Chondrocyte (in vitro differentiated cells): ENCODE results near the gene RBPJ. TPM values are rescaled to one million over a fixed set of nuclear protein-coding genes. Genes with fewer than 3 reads are reported as not detected.
A peak's percentile ranks its signal among the peaks of the same experiment; 100 is the strongest.

Experiments
- DNase-seq: peaks from one replicate; pipeline ENCODE4 v3.0.0; 2021; ENCODE audit warnings: mixed read lengths, low spot score
- H3K27ac Mint-ChIP-seq: one replicate; pipeline ENCODE4 v1.8.0; 2021; ENCODE audit warnings: mild to moderate bottlenecking, moderate library complexity, mixed read lengths; ENCODE audit not compliant: unreplicated experiment
- H3K27me3 Mint-ChIP-seq: 2 replicates; pipeline ENCODE4 v1.8.0; 2021; ENCODE audit warnings: low read depth, mixed read lengths
- H3K36me3 Mint-ChIP-seq: 2 replicates; pipeline ENCODE4 v1.8.0; 2021; ENCODE audit warnings: low read depth, mixed read lengths
- H3K4me1 Mint-ChIP-seq: 2 replicates; pipeline ENCODE4 v1.8.0; 2021; ENCODE audit warnings: low read depth, mild to moderate bottlenecking, mixed read lengths
- H3K4me3 Mint-ChIP-seq: one replicate; pipeline ENCODE4 v1.8.0; 2021; ENCODE audit warnings: mild to moderate bottlenecking, moderate library complexity, mixed read lengths; ENCODE audit not compliant: unreplicated experiment
- H3K9me3 Mint-ChIP-seq: 2 replicates; pipeline ENCODE4 v1.8.0; 2021; ENCODE audit warnings: low read depth, mixed read lengths
- total RNA-seq: library from RNA; stranded (reverse); gene quantifications from 3 replicates; pipeline ENCODE4 v1.2.1, GENCODE V29; 2021
- TF ChIP-seq, protein P1 (sequence below): fragments of 200-600 bp; sonication (generic); IDR thresholded peaks from 2 replicates; pipeline ENCODE4 v1.5.0; 2021; ENCODE audit warnings: antibody characterized with exemption, mild to moderate bottlenecking, moderate library complexity

The RBPJ gene
- total RNA-seq, 1 donor from 2014 or later, result 58.5 TPM

GRCh38 chr4:26451597-26451996 is 130.8 kb downstream of the RBPJ start:
- no peaks in the 10 kb centered on the region for H3K27me3 Mint-ChIP-seq
- DNase-seq, result no peak
- peaks cover 7% of the 10 kb centered on the region for H3K9me3 Mint-ChIP-seq
- H3K4me3 Mint-ChIP-seq, result no peak overlapping the region
- no peaks in the 10 kb centered on the region for H3K36me3 Mint-ChIP-seq
- no peak overlapping the region for H3K27ac Mint-ChIP-seq
- TF ChIP-seq, protein P1, sequence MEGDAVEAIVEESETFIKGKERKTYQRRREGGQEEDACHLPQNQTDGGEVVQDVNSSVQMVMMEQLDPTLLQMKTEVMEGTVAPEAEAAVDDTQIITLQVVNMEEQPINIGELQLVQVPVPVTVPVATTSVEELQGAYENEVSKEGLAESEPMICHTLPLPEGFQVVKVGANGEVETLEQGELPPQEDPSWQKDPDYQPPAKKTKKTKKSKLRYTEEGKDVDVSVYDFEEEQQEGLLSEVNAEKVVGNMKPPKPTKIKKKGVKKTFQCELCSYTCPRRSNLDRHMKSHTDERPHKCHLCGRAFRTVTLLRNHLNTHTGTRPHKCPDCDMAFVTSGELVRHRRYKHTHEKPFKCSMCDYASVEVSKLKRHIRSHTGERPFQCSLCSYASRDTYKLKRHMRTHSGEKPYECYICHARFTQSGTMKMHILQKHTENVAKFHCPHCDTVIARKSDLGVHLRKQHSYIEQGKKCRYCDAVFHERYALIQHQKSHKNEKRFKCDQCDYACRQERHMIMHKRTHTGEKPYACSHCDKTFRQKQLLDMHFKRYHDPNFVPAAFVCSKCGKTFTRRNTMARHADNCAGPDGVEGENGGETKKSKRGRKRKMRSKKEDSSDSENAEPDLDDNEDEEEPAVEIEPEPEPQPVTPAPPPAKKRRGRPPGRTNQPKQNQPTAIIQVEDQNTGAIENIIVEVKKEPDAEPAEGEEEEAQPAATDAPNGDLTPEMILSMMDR, result no peak
- H3K4me1 Mint-ChIP-seq, result peaks cover 3% of the 10 kb centered on the region

DNA sequence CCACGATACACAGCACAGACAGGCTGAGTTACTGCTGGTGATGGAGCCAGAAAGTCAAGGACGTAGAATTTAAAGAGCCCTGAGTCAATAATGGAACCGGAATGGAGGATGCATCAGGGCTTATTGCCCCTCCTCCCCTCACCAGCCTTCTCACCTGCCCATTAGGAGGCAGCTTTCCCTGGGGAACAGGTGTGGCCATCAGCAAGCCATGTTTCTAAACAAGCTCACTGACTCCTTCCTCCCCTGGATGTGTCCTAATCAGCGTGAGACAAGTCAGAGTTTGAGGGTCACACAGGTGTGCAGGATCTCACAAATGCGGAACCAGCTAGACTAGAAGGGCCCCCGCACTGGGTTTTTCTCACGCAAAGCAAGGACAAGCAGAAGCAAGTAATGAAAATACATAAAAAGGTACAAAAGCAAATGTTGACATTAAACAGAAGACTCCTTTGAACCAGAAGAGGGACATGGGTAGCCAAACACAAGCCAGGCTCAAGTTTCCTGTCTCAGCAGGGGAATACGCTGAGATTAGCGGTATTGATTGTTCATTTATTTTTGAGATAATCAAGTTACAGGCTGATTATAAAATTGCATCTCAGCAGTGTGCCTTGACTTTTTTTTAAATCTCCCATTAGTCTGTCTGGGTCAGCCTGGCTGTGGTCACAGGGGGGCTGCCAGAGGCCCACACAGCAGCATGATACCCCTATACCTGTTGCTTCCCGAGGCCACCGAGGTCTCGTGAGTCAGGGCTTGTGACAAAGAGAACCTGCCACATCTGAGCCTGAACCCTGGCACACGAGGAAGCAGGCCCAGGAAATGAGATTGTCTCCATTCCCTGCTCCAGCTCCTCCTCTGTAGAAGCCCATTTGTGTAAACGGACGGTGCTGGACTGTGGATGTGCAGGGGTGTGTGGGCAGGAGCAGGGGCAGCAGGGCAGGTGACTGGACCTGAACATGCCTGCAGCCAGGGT is 132.0 kb downstream of the RBPJ start:
- Mint-ChIP-seq H3K4me3 (no peak overlapping the region), H3K9me3 (peaks cover 6% of the 10 kb centered on the region), H3K27ac (no peak overlapping the region), H3K4me1 (peaks cover 9% of the 10 kb centered on the region), H3K36me3 (no peaks in the 10 kb centered on the region), H3K27me3 (no peaks in the 10 kb centered on the region)
- TF ChIP-seq, protein P1, result no peak
- DNase-seq, result no peak

GRCh38 chr4:26454961-26455360 is 134.1 kb downstream of the RBPJ start:
- Mint-ChIP-seq H3K27me3 (no peaks in the 10 kb centered on the region), H3K36me3 (no peaks in the 10 kb centered on the region), H3K27ac (no peak overlapping the region), H3K4me3 (no peak overlapping the region), H3K4me1 (peaks cover 28% of the 10 kb centered on the region), H3K9me3 (peaks cover 6% of the 10 kb centered on the region)
- TF ChIP-seq, protein P1, result no peak
- DNase-seq, result no peak

- Mint-ChIP-seq H3K27me3 (no peaks in the 10 kb centered on the region), H3K27ac (no peak overlapping the region), H3K4me1 (peaks cover 29% of the 10 kb centered on the region), H3K9me3 (peaks cover 6% of the 10 kb centered on the region), H3K4me3 (no peak overlapping the region), H3K36me3 (no peaks in the 10 kb centered on the region)
- TF ChIP-seq, protein P1, result no peak
- no peak for DNase-seq
Observed at GRCh38 chr4:26455571-26455970, 134.8 kb downstream of the RBPJ start.

- Mint-ChIP-seq H3K4me3 (no peak overlapping the region), H3K27me3 (no peaks in the 10 kb centered on the region), H3K4me1 (peaks cover 29% of the 10 kb centered on the region), H3K9me3 (peaks cover 6% of the 10 kb centered on the region), H3K36me3 (no peaks in the 10 kb centered on the region), H3K27ac (peak overlapping the region; percentile 5)
- no peak for DNase-seq
- TF ChIP-seq, protein P1, result no peak
Observed at GRCh38 chr4:26457412-26457811, 136.6 kb downstream of the RBPJ start.
